GM23248 (cell line): Measurements from ENCODE around the gene CAPNS1. TPM values are rescaled to one million over a fixed set of nuclear protein-coding genes. Genes with fewer than 3 reads are reported as not detected.

Experiments
- DNase-seq: peaks from one replicate; pipeline ENCODE4 v3.0.0-alpha.2; 2015
- H2AFZ ChIP-seq: fragments of 200-600 bp; sonication (generic); 2 replicates; pipeline ENCODE4 v1.6.1; 2016; ENCODE audit warnings: antibody characterized with exemption
- H3F3A ChIP-seq: fragments of 200-600 bp; sonication (generic); 2 replicates; pipeline ENCODE4 v1.6.1; 2016; ENCODE audit warnings: mild to moderate bottlenecking, antibody characterized with exemption, mixed run types; ENCODE audit not compliant: insufficient read depth
- H3K27ac ChIP-seq: fragments of 200-600 bp; sonication (generic); 2 replicates; pipeline ENCODE4 v1.5.1; 2016; ENCODE audit warnings: mild to moderate bottlenecking
- H3K27me3 ChIP-seq: fragments of 200-600 bp; sonication (generic); replicated peaks from 2 replicates; pipeline ENCODE4 v1.6.1; 2016; ENCODE audit warnings: mild to moderate bottlenecking; ENCODE audit not compliant: insufficient read depth
- H3K36me3 ChIP-seq: fragments of 200-600 bp; sonication (generic); 2 replicates; pipeline ENCODE4 v1.6.1; 2016; ENCODE audit warnings: low read depth, mild to moderate bottlenecking
- H3K4me1 ChIP-seq: fragments of 200-600 bp; sonication (generic); 2 replicates; pipeline ENCODE4 v1.6.1; 2016; ENCODE audit warnings: mild to moderate bottlenecking; ENCODE audit not compliant: insufficient read depth
- H3K4me2 ChIP-seq: fragments of 200-600 bp; sonication (generic); one replicate; pipeline ENCODE4 v1.6.1; 2016; ENCODE audit warnings: mild to moderate bottlenecking; ENCODE audit not compliant: unreplicated experiment
- H3K4me3 ChIP-seq: fragments of 200-600 bp; sonication (generic); 2 replicates; pipeline ENCODE4 v1.5.1; 2016; ENCODE audit warnings: mild to moderate bottlenecking
- H3K79me2 ChIP-seq: fragments of 200-600 bp; sonication (generic); 2 replicates; pipeline ENCODE4 v1.6.1; 2016; ENCODE audit warnings: mild to moderate bottlenecking; ENCODE audit not compliant: insufficient read depth
- H3K9ac ChIP-seq: fragments of 200-600 bp; sonication (generic); 2 replicates; pipeline ENCODE4 v1.6.1; 2016; ENCODE audit warnings: mild to moderate bottlenecking
- H3K9me2 ChIP-seq: fragments of 200-600 bp; sonication (generic); 2 replicates; pipeline ENCODE4 v1.6.1; 2016; ENCODE audit warnings: mixed run types, mild to moderate bottlenecking, moderate library complexity; ENCODE audit not compliant: insufficient read depth
- H3K9me3 ChIP-seq: fragments of 200-600 bp; sonication (generic); one replicate; pipeline ENCODE4 v1.6.1; 2017; ENCODE audit warnings: low read depth
- H4K20me1 ChIP-seq: fragments of 200-600 bp; sonication (generic); 2 replicates; pipeline ENCODE4 v1.6.0; 2016; ENCODE audit not compliant: insufficient read depth
- EZH2 ChIP-seq: fragments of 200-600 bp; sonication (generic); IDR thresholded peaks from 2 replicates; pipeline ENCODE4 v1.6.1; 2018; ENCODE audit warnings: antibody characterized with exemption, mild to moderate bottlenecking; ENCODE audit not compliant: insufficient read depth, poor library complexity, severe bottlenecking
- EZH2phosphoT487 ChIP-seq: fragments of 200-600 bp; sonication (generic); IDR thresholded peaks from 2 replicates; pipeline ENCODE4 v1.6.1; 2018; ENCODE audit warnings: antibody characterized with exemption, moderate library complexity, mild to moderate bottlenecking, low read depth; ENCODE audit not compliant: insufficient read depth
- WGBS, 2 experiments: methylation state at CpG; one replicate each; pipeline ENCODE4 v1.1.6; 2015 to 2017; ENCODE audit warnings: low lambda C conversion rate in 2 of 2, low coverage in 1 of 2; ENCODE audit errors: missing lambda C conversion rate in 2 of 2; 5-methylcytosine and 5-hydroxymethylcytosine counted together
- in situ Hi-C: fragments of 300-500 bp; cut with MboI; formaldehyde crosslinking; loops from 2 replicates; pipeline ENCODE4 v1.15.0; 2020
- polyA plus RNA-seq: library from polyadenylated mRNA; unstranded; fragments of >200 nt; fragmentation: Nextera tagmentation; extraction: Ambion mirVana; gene quantifications from 2 replicates; pipeline ENCODE4 v1.2.1, GENCODE V29; 2016
- total RNA-seq: library from RNA; depleted of rRNA; stranded (reverse); fragments of >200 nt; shearing (Covaris generic); gene quantifications from 2 replicates; pipeline ENCODE4 v1.2.3, GENCODE V29; 2014

The CAPNS1 gene
- total and polyA plus RNA-seq, 2 experiments from 2014 or later: 353 to 540 TPM

- DNase-seq: no peak
- no peaks in the 10 kb centered on the region for H3K79me2 ChIP-seq
- H3K4me1 ChIP-seq: no peaks in the 10 kb centered on the region
- no peaks in the 10 kb centered on the region for H3F3A ChIP-seq
- H3K9me2 ChIP-seq: no peaks in the 10 kb centered on the region
- in situ Hi-C loops: no loop called here
- H3K27me3 ChIP-seq: no peaks in the 10 kb centered on the region
- TF ChIP-seq EZH2phosphoT487: no peak
- TF ChIP-seq EZH2: no peak
- no peak overlapping the region for H3K4me3 ChIP-seq
- no peak overlapping the region for H2AFZ ChIP-seq
- no peaks in the 10 kb centered on the region for H3K36me3 ChIP-seq
- H3K4me2 ChIP-seq: no peak overlapping the region
- 99% methylated on average over 5 of the region's 5 CpGs for WGBS, 2 experiments
- no peak overlapping the region for H3K27ac ChIP-seq
- no peak overlapping the region for H3K9ac ChIP-seq
- no peaks in the 10 kb centered on the region for H3K9me3 ChIP-seq
- H4K20me1 ChIP-seq: no peaks in the 10 kb centered on the region
Observed at GRCh38 chr19:36106991-36107390, 32.9 kb upstream of the CAPNS1 start.

GRCh38 chr19:36108684-36109083 lies 31.2 kb upstream of the CAPNS1 start:
- H3K9me3 ChIP-seq: no peaks in the 10 kb centered on the region
- no peak overlapping the region for H3K27ac ChIP-seq
- in situ Hi-C loops: no loop called here
- peaks cover 2% of the 10 kb centered on the region; the same call in 1 of the 2 replicates for H3K79me2 ChIP-seq
- H3K9ac ChIP-seq: no peak overlapping the region
- H3K4me2 ChIP-seq: no peak overlapping the region
- 92 to 94% methylated on average over 3 of the region's 3 CpGs for WGBS, 2 experiments
- DNase-seq: no peak
- H3K27me3 ChIP-seq: no peaks in the 10 kb centered on the region
- no peaks in the 10 kb centered on the region for H3K4me1 ChIP-seq
- H3K9me2 ChIP-seq: no peaks in the 10 kb centered on the region
- no peaks in the 10 kb centered on the region for H4K20me1 ChIP-seq
- no peak overlapping the region for H3K4me3 ChIP-seq
- no peaks in the 10 kb centered on the region for H3F3A ChIP-seq
- no peak for TF ChIP-seq EZH2phosphoT487
- TF ChIP-seq EZH2: no peak
- no peaks in the 10 kb centered on the region for H3K36me3 ChIP-seq
- no peak overlapping the region for H2AFZ ChIP-seq

DNA sequence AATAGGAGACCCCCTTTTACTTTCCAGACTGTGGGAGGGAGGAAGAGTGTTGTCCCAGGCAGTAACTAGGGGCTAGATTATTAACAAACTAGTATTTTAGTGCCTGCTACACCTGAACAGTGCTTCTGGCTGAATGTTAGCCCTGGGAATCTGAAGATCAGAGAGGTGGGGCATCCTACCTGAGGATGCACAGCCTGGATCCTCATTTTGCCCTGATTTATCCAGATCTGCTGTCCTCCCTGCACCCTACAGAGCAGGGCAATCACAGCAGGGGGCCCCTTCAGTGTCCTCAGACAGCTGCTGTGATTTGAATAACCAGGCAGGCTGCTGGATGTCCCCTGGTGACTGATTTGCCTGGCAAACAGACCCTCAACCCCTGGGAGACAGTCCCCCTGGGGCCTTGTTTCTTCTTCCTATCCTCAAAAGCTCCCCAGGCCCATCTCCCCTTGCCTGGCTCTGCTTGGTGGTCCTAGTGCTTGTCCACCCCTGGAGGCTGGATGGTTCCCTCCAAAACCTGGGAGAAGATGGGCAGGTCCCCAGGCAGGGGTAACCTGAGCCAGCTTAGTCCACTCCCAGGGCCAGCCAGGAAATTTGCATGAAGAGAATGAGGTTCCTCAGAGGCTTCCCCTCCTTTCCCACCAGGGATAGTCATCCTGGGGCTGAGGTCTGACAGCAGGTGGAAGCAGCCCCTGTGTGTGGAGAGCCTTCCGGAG lies 29.2 kb upstream of the CAPNS1 start, which contains the start of gene OVOL3:
Gene OVOL3 (plus strand): TSS at position 657 of the 713 bp plus-strand sequence. CDS start 60 bp downstream, outside the sequence.
- Histone ChIP-seq H3K27me3 (no peaks in the 10 kb centered on the region), H3K9me2 (no peaks in the 10 kb centered on the region), H2AFZ (no peak within 1 kb of the TSS), H3K79me2 (peaks cover 11% of the 10 kb centered on the region; the same call in 1 of the 2 replicates), H3K4me1 (no peaks in the 10 kb centered on the region), H3K36me3 (no peaks in the 10 kb centered on the region), H3K4me3 (no peak within 1 kb of the TSS), H3K9ac (no peak within 1 kb of the TSS), H3K27ac (no peak within 1 kb of the TSS), H3K9me3 (no peaks in the 10 kb centered on the region), H3F3A (no peaks in the 10 kb centered on the region), H3K4me2 (no peak within 1 kb of the TSS), H4K20me1 (no peaks in the 10 kb centered on the region)
- DNase-seq: no peak
- WGBS, 2 experiments: 83 to 100% methylated on average over 1 of the region's 1 CpG
- in situ Hi-C loops: no loop called here
- TF ChIP-seq EZH2 (no peak), EZH2phosphoT487 (no peak)

- H3K9me2 ChIP-seq: no peaks in the 10 kb centered on the region
- H3K36me3 ChIP-seq: no peaks in the 10 kb centered on the region
- 88 to 90% methylated on average over 13 of the region's 13 CpGs for whole genome bisulfite sequencing, 2 experiments
- H3K4me2 ChIP-seq: no peak overlapping the region
- no peaks in the 10 kb centered on the region for H3F3A ChIP-seq
- TF ChIP-seq EZH2 (no peak), EZH2phosphoT487 (no peak)
- no peak overlapping the region for H3K27ac ChIP-seq
- H3K9me3 ChIP-seq: no peaks in the 10 kb centered on the region
- H2AFZ ChIP-seq: no peak overlapping the region
- in situ Hi-C loops: no loop called here
- no peak overlapping the region for H3K4me3 ChIP-seq
- no peaks in the 10 kb centered on the region for H4K20me1 ChIP-seq
- peaks cover 17% of the 10 kb centered on the region for H3K79me2 ChIP-seq
- no peak for DNase-seq
- H3K4me1 ChIP-seq: peaks cover 1% of the 10 kb centered on the region; the same call in 1 of the 2 replicates
- H3K27me3 ChIP-seq: no peaks in the 10 kb centered on the region
- H3K9ac ChIP-seq: no peak overlapping the region
Observed at GRCh38 chr19:36111200-36111539, 28.7 kb upstream of the CAPNS1 start.
